Jurkat, Clone E6-1 (cell line): Measurements from ENCODE around the gene PINLYP.
"Not testable (repeated sequence)": the region's sequence is repeated elsewhere in the genome, so short reads cannot be mapped to it uniquely, and the experiment has no call there.

Experiments
- DNase-seq: peaks from one replicate; pipeline ENCODE4 v3.0.0-alpha.2; 2011; ENCODE audit warnings: low read depth, low spot score
- H3K4me3 ChIP-seq: 2 replicates; pipeline ENCODE4 v1.5.1; 2011; ENCODE audit warnings: mild to moderate bottlenecking, low read length, control low read depth, moderate library complexity

PINLYP gene

DNA sequence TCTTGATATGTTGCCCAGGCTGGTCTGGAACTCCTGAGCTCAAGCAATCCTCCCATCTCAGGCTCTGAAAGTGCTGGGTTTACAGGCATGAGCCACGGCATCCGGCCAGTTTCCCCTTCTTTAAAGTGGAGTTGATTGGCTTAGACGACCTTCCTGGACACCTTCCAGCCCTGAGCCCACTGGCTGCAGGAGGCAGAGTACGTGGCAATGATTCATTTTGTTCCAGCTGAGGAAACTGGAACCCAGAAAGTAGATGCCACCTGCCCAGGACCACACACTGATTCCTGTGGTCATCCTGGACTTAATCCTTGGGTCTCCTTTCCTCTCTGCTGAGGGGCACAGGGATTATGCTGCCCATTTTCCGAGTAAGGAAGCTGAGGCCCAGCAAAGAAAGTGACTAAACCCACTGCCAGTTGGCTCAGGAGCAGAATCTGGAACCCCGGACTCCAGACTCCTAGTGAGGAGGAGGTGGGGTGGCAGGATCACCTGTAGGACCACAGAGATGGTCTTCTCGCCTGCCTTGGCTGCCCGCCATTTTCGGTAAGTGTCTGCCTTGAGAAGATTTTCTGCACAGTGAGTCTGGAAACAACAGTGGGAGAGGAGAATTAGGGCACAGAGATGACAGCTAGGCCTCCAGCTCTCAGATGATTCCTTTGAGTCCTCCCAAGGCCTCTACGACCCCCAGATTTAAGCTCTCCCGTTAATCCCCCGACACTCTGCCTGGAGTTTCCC, 1.0 kb upstream of the PINLYP start:
- H3K4me3 ChIP-seq, result peak overlapping the region; percentile 98

GRCh38 chr19:43575955-43576878, 616 bp downstream of the PINLYP start:
- DNase-seq, result no peak
- H3K4me3 ChIP-seq, result peak overlapping the region; percentile 46

More for the DNA sequence above, 1.0 kb upstream of the PINLYP start:
- no peak for DNase-seq

DNA sequence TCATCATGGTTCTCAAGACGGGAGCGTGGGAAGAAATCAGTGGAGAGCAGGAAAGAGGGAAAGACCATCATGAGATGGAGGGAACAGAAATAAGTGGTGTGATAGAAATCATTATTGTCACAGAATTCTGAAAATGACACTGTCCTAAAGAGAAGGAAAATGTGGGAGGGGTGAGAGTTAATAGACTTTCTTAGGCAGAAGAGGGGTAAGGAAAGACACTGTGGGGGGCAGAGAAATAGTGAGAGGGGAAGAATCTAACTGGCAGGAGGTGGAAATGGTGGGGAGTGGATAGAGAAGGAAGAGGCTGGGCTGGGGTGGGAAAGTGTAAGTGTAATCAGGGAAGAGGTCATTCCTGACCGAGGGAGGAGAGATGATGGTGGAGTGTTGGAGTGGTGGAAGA, 3.2 kb downstream of the PINLYP start:
- DNase-seq, result no peak
- no peak overlapping the region for H3K4me3 ChIP-seq

- no peak for DNase-seq
- peak overlapping the region; percentile 66 for H3K4me3 ChIP-seq
Observed at GRCh38 chr19:43581467-43581866, 5.9 kb downstream of the PINLYP start.

DNA sequence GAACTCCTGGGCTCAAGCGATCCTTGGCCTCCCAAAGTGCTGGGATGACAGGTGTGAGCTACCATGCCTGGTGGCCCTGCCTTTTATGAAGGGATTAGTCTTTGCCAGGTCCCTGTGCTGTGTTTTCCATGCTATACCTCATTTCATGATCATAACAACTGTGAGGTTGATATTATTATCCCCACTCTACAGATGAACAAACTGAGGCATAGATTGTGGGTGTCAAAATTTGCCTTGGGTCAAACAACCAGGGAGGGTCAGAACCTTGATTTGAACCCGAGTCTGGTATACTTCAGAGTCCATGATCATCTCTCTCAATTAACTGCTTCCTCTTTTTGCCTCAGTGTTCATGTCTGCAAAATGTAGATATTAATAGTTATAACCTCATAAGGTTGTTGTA, 6.9 kb downstream of the PINLYP start:
- no peak overlapping the region for H3K4me3 ChIP-seq
- DNase-seq, result no peak

DNA sequence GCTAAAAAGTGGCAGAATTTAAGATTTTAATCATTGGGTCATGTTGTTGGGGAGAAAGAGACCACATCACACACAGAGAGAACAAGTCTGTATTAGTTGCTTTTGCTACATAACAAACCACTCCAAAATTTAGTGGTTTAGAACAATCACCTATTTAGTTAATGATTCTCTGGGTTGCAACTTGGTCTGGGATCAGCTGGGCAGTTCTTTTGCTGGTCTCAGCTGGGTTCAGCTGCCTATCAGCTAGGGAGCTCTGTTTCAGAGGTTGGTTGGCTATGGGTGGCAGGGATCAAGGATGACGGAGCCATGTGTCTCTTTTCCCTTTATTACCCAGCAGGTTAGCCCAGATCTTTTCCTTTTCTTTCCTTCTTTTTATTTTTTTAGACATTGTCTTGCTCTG, 8.9 kb downstream of the PINLYP start:
- no peak overlapping the region for H3K4me3 ChIP-seq
- no peak for DNase-seq

DNA sequence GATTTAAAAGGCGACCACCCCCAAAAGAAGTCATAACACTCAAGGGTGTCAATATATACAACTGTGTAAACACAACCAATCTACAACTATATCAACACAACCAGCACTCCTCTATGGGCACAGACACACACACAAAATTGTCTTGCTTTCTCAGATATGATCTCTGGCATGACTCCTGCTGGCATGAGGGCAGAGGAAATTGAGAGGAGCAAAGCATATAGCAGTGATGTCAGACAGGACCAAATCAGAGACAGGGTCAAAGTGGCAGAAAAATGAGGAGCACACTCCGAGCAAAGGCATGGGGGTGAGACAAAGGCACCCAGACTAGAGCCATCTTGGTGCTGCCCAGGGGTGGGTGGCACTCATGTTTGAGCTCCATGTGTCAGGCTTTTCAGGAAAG, 10.7 kb downstream of the PINLYP start:
- DNase-seq, result no peak
- H3K4me3 ChIP-seq, result no peak overlapping the region

GRCh38 chr19:43587029-43587428, 11.4 kb downstream of the PINLYP start:
- not testable (repeated sequence) for DNase-seq, H3K4me3 ChIP-seq

- H3K4me3 ChIP-seq, result no peak overlapping the region
- DNase-seq, result no peak
Observed at GRCh38 chr19:43589277-43589676, 13.7 kb downstream of the PINLYP start.

GRCh38 chr19:43589678-43590077, 14.1 kb downstream of the PINLYP start:
- H3K4me3 ChIP-seq, result no peak overlapping the region
- DNase-seq, result no peak

- no peak overlapping the region for H3K4me3 ChIP-seq
- no peak for DNase-seq
Observed at GRCh38 chr19:43591904-43592772, 16.5 kb downstream of the PINLYP start.

GRCh38 chr19:43592800-43593350, 17.3 kb downstream of the PINLYP start:
- no peak for DNase-seq
- H3K4me3 ChIP-seq, result no peak overlapping the region

DNA sequence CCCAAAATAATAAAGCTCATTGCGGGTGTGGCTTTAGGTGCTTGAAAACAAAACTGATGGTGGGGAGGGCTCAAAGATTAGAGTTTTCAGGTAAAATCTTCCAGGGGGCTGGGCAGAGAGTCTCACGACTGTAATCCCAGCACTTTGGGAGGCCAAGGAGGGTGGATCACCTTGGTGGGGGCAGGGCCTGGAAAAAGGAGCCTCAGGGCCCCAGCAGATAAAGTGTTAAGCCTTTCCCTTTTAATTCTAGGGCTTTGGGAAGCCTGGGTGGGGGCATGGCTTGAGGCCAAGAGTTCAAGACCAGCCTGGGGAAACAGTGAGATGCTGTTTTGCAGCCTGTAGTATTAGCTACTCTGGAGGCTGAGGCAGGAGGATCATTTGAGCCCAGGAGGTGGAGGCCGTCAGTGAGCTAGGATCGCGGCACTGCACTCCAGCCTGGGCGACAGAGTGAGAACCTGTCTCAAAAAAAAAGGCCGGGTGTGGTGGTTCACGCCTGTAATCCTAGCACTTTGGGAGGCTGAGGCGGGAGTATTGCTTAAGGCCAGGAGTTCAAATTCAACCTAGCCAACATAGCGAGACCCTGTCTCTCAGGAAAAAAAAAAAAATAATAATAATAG, 18.6 kb downstream of the PINLYP start:
- no peak for DNase-seq
- H3K4me3 ChIP-seq, result peak overlapping the region; percentile 90; the same call in 1 of the 2 replicates

- DNase-seq, result peak; percentile 71
- peak overlapping the region; percentile 90 for H3K4me3 ChIP-seq
Observed at GRCh38 chr19:43594710-43595604, 19.4 kb downstream of the PINLYP start.

DNA sequence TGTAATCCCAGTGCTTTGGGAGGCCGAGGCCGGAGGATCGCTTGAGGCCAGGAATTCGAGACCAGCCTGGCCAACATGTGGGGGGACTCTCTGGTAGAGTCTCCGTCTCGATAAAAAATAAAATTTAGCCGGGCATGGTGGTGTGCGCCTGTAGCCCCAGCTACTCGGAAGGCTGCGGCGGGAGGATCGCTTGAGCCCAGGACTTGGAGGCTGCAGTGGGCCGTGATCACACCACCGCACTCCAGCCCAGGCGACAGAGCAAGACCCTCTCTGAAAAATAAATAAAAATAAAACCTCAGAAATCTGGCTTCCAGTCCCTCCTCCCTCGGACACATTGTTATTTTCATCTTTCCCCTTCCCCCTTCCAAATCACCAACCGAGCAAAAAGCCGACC, 20.0 kb downstream of the PINLYP start:
- DNase-seq, result no peak
- peak overlapping the region; percentile 90 for H3K4me3 ChIP-seq

GRCh38 chr19:43595999-43596841, 20.6 kb downstream of the PINLYP start, which contains the start of the genes IRGQ and ZNF576:
TSS of gene IRGQ (minus strand) at chr19:43596134. CDS start at chr19:43595338, 796 bp downstream.
TSS of gene ZNF576 (plus strand) at chr19:43596595. CDS start at chr19:43597109, 514 bp downstream.
- peak within 1 kb of the TSS; percentile 90 for H3K4me3 ChIP-seq
- DNase-seq, result peak; percentile 99
